Skeletal muscle satellite cell (primary cell): Measurements from ENCODE around the gene MCM5. TPM values are rescaled to one million over a fixed set of nuclear protein-coding genes. Genes with fewer than 3 reads are reported as not detected.
A peak's percentile ranks its signal among the peaks of the same experiment; 100 is the strongest.
"Not testable (repeated sequence)": the region's sequence is repeated elsewhere in the genome, so short reads cannot be mapped to it uniquely, and the experiment has no call there.

Experiments
- H3K27me3 ChIP-seq: 2 replicates; pipeline ENCODE4 v1.7.0; 2013; ENCODE audit warnings: low read length; ENCODE audit not compliant: control insufficient read depth, insufficient read depth
- H3K36me3 ChIP-seq: 2 replicates; pipeline ENCODE4 v1.7.0; 2013; ENCODE audit warnings: mild to moderate bottlenecking, control low read depth, low read length; ENCODE audit not compliant: insufficient read depth
- H3K4me1 ChIP-seq: 2 replicates; pipeline ENCODE4 v1.7.0; 2013; ENCODE audit warnings: low read length; ENCODE audit not compliant: control insufficient read depth, insufficient read depth
- H3K4me2 ChIP-seq: 2 replicates; pipeline ENCODE4 v1.7.0; 2013; ENCODE audit warnings: mild to moderate bottlenecking, low read length
- H3K4me3 ChIP-seq: 2 replicates; pipeline ENCODE4 v1.7.0; 2013; ENCODE audit warnings: low read length
- H3K9ac ChIP-seq: 2 replicates; pipeline ENCODE4 v1.7.0; 2013; ENCODE audit warnings: mild to moderate bottlenecking, low read depth, low read length, moderate library complexity
- H3K9me3 ChIP-seq: replicated peaks from 2 replicates; pipeline ENCODE4 v1.7.0; 2013; ENCODE audit warnings: mild to moderate bottlenecking, control low read depth, low read length
- total RNA-seq: library from RNA; depleted of rRNA; stranded (reverse); fragments of >200 nt; gene quantifications from 2 replicates; pipeline ENCODE4 v1.2.3, GENCODE V29; 2012; rRNA removed

The MCM5 gene
- total RNA-seq: 43.2 and 46.9 TPM in 2 replicates

DNA sequence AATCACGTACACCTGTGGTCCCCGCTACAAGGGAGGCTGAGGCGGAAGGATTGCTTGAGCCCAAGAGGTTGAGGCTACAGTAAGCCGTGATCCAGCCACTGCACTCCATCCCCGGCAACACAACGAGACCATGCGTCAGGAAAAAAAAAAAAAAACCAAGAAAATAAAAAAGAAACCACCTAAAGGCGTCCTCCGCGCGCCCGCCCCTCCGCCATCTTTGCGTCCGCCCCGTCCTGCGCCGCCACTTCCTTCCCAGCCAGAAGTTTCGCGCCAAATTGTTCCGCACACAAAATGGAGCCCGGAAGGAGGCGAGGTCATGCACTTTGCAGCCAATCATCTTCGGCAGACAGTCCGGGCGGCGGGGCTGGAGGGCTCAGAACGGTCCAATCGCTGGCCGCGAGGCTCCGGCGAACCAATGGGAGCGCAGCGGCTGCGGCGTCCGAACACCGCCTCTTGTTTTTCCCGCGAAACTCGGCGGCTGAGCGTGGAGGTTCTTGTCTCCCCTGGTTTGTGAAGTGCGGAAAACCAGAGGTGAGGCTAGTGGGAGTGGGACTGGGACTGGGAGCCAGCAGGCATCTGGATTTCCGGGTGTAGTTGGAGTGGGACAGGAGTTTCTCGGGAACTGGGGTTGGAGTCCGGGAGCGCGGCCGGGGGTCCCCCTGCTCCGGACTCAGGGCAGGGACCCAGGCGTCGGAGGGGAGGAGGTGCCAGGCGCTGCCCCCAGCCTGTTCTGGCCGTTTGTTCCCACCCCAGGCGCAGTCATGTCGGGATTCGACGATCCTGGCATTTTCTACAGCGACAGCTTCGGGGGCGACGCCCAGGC is at the start of gene MCM5:
Gene MCM5, plus strand, starts transcription at position 463 of the 823 bp plus-strand sequence. Its CDS starts 299 bp downstream, at position 762.
- Histone ChIP-seq H3K9me3 (no peaks in the 10 kb centered on the region), H3K4me2 (peak within 1 kb of the TSS; percentile 92), H3K36me3 (peaks cover 10% of the 10 kb centered on the region), H3K4me3 (peak within 1 kb of the TSS; percentile 94), H3K4me1 (peaks cover 10% of the 10 kb centered on the region), H3K9ac (peak within 1 kb of the TSS; percentile 92), H3K27me3 (no peaks in the 10 kb centered on the region)

DNA sequence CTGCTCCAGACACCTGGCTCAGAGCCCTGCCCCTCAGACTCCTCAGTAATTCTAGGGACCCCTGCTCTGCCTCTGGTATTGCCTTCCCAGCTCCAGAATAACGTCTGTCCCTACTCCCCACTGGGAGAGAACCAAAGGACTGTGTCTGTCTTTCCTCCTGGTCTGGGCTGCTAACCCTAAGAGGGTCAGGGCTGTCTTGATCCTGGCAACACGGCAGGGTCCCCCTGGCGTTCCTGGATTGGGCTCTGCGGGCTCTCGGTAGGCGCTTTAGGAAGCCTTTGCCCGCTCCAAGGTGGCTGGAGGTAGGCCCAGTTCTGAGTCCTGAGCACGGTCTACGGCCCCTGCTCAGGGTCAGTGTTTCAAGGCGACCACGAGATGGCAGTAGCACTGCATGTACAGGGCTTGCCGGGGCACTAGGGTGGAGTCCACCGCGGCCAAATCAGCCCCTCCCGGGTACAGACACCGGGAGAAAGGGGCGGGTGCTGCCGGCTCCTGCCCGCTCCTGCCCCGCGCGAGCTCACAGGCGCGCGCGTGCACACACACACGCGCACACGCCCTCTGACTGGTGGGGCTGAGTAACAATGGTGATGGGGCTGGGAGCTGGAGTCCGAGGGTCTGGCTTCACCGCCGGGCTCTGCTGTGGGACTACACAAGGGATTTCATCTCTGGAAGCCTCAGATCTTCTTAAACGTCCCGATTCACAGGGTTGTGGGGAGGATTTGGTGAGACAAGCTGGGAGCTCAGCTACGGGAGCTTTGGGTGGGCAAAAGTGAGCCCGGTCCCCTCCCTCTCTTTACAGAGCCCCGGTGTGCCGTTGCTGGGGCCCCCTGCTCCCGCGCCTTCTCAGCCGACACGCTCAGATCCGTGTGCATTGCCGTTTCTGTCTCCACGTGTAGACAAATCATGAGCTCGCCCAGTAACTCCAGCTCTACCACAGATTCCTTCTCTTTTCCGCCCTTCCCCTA is 49.1 kb upstream of the MCM5 start:
- Histone ChIP-seq H3K36me3 (peaks cover 14% of the 10 kb centered on the region), H3K4me3 (peak overlapping the region; percentile 73), H3K27me3 (no peaks in the 10 kb centered on the region), H3K4me1 (peaks cover 18% of the 10 kb centered on the region), H3K4me2 (peak overlapping the region; percentile 96), H3K9ac (peak overlapping the region; percentile 80), H3K9me3 (no peaks in the 10 kb centered on the region)

DNA sequence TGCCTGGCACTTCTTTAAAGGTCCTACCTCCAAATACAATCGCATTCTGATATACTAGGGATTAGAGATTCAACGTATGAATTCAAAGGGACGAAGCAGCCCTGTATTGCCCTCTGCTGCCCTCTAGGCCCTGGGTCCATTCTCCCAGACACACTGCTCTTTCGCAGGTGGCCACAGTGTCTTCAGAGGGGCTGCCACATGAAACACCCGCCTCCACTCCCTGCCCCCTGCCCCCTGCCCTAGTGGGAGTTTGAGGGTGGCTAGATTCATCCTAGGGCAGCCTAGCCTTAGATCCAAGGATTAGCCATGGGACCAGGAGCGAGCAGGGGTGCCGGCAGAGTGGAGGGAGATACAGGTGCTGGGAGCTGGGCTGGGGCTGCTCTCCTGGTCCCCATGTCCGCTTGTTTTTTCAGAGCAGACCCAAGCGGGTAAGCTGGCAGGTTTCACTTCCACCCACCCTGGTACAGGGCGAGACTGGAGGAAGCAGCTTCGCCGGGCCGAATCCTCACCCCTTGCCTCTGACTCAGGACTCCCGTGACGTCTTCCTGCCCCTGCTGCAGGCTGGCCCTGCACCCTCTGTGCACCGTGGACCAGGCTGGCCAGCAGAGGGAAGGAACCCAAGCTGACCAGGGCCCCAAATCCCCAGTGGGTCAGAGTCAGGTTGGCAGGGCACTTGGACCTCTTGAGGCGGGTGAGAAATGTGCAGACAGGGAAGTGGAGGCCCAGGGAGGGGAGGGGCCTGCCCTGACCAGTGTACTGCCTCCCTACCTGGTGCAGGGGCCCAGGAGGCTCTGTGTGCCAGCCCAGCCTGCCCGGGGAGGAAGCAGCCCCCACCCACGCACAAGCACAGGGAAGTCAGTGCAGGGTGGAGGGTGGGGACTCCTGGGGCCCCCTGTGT is 47.5 kb upstream of the MCM5 start:
- Histone ChIP-seq H3K36me3 (peaks cover 7% of the 10 kb centered on the region), H3K4me1 (peaks cover 25% of the 10 kb centered on the region), H3K9me3 (no peaks in the 10 kb centered on the region), H3K9ac (no peak overlapping the region), H3K27me3 (no peaks in the 10 kb centered on the region), H3K4me2 (no peak overlapping the region), H3K4me3 (no peak overlapping the region)

DNA sequence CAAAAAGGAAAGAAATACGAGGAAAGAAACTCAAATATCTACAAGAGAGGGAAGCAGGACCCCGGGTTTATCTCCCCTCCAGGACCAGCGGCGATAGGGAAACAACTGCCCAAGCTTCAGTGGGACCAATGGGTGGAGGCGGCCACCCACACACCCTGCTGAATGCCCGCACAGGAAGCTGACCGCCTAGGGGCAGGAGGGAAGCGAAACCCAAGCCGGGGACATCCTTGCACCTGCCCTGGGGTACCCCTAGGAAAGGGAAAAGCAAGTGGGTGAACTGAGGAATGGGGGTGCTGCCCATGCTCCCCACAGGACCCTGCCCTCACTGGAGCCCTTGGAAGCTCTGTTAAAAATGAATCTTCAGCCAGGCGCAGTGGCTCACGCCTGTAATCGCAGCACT is 46.6 kb upstream of the MCM5 start:
- Histone ChIP-seq H3K4me1 (peaks cover 25% of the 10 kb centered on the region), H3K9ac (no peak overlapping the region), H3K4me2 (no peak overlapping the region), H3K9me3 (no peaks in the 10 kb centered on the region), H3K27me3 (no peaks in the 10 kb centered on the region), H3K4me3 (no peak overlapping the region), H3K36me3 (no peaks in the 10 kb centered on the region)

- Histone ChIP-seq H3K9ac (no peak overlapping the region), H3K4me1 (peaks cover 25% of the 10 kb centered on the region), H3K4me3 (no peak overlapping the region), H3K4me2 (no peak overlapping the region), H3K27me3 (no peaks in the 10 kb centered on the region), H3K36me3 (no peaks in the 10 kb centered on the region), H3K9me3 (no peaks in the 10 kb centered on the region)
Measured at GRCh38 chr22:35354068-35354467, 45.9 kb upstream of the MCM5 start.

- peaks cover 10% of the 10 kb centered on the region for H3K4me1 ChIP-seq
- H3K4me3 ChIP-seq: no peak overlapping the region
- no peak overlapping the region for H3K4me2 ChIP-seq
- H3K27me3 ChIP-seq: no peaks in the 10 kb centered on the region
- no peaks in the 10 kb centered on the region for H3K36me3 ChIP-seq
- no peak overlapping the region for H3K9ac ChIP-seq
- no peaks in the 10 kb centered on the region for H3K9me3 ChIP-seq
Measured at GRCh38 chr22:35357883-35358621, 41.9 kb upstream of the MCM5 start.

DNA sequence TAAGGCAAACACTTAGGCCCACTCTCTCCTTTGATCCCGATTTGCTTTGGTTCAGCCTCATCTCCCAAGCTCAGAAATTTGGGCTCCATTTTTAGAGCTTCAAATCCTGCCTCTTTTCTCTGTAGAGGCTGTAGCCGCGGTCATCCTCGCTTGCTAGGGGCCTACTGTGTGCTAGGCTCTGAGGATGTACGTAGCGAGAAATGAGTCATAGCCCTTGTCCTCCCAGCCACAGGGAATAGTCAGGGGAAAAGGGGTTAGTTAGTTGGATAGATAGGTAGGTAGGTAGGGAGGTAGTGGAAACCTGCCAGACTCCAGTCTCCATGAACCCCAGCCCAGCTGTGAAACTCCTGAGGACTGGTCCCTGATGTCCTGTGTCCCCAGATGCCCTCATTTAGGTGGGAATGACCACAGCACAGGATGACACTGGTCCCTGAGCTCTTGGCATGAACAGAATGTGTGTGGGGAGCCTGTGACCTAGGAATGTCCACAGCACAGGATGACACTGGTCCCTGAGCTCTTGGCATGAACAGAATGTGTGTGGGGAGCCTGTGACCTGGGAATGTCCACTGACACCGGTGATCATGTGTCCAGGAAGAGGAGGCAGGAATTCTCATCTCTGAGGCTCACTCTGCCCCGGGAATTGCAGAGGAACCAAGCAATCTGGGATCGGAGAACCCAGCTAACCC is 40.4 kb upstream of the MCM5 start:
- no peaks in the 10 kb centered on the region for H3K27me3 ChIP-seq
- H3K4me1 ChIP-seq: peaks cover 15% of the 10 kb centered on the region
- H3K36me3 ChIP-seq: no peaks in the 10 kb centered on the region
- no peak overlapping the region for H3K9ac ChIP-seq
- no peak overlapping the region for H3K4me3 ChIP-seq
- H3K4me2 ChIP-seq: no peak overlapping the region
- H3K9me3 ChIP-seq: no peaks in the 10 kb centered on the region

GRCh38 chr22:35361001-35361558 is 38.9 kb upstream of the MCM5 start:
- no peak overlapping the region for H3K9ac ChIP-seq
- peaks cover 17% of the 10 kb centered on the region for H3K4me1 ChIP-seq
- no peaks in the 10 kb centered on the region for H3K27me3 ChIP-seq
- H3K36me3 ChIP-seq: no peaks in the 10 kb centered on the region
- no peak overlapping the region for H3K4me3 ChIP-seq
- H3K9me3 ChIP-seq: no peaks in the 10 kb centered on the region
- H3K4me2 ChIP-seq: no peak overlapping the region

DNA sequence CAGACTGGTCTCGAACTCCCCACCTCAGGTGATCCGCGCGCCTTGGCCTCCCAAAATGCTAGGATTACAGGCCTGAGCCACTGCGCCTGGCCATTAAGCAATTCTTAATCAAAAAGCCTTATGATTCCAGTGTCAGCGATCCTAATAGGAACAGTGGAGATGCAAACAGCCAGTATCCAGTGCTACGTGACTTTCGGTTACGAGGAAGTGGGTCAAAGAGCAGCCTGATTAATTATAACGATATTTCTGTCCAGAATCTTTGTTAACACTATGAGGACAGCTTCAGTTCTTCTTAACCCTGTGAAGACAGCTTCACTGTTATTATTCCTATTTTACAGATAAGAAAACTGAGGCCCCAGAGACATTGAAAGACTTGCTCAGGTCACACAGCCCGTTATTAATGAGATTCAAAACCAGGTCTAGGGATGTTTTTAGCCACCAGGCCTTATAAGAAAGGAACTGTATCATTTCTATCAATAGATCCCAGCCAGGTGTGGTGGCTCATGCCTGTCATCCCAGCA is 36.3 kb upstream of the MCM5 start:
- Histone ChIP-seq H3K9ac (no peak overlapping the region), H3K27me3 (no peaks in the 10 kb centered on the region), H3K9me3 (no peaks in the 10 kb centered on the region), H3K4me1 (peaks cover 19% of the 10 kb centered on the region), H3K4me3 (no peak overlapping the region), H3K4me2 (no peak overlapping the region), H3K36me3 (no peaks in the 10 kb centered on the region)

- not testable (repeated sequence) for H3K27me3 ChIP-seq, H3K9ac ChIP-seq, H3K36me3 ChIP-seq, H3K4me3 ChIP-seq, H3K9me3 ChIP-seq, H3K4me2 ChIP-seq
- peaks cover 19% of the 10 kb centered on the region for H3K4me1 ChIP-seq
Measured at GRCh38 chr22:35364230-35364629, 35.7 kb upstream of the MCM5 start.
